ENCODE results near the gene CCDC80. TPM values are rescaled to one million over a fixed set of nuclear protein-coding genes. Genes with fewer than 3 reads are reported as not detected.
A peak's percentile ranks its signal among the peaks of the same experiment; 100 is the strongest.

CCDC80 gene
- total RNA-seq, 4 donors from 2014 or later: 29.7 to 207 (median 120) TPM

DNA sequence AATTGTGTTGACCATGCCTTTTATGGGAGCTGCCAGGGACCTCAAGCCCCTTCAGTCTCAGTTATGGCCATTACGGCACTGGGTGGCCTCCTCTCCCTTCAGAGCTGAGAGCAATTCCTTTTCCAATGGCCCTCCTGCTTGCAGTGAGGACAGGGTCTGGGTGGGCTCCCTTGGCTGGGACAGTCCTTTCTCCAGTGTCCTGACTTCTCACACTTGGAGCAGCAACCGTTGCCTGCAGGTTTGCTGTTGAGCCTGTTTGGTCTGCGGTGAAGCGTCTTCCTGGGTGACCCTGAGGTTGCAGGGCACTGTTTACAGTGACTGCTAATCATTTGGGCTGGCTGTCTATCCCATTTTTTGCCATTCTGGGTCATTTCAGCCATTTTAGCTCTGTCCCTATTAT, 3.5 kb upstream of the CCDC80 start:
- no peak for DNase-seq
- no peak for TF ChIP-seq POLR2A (IDR thresholded peaks at IDR 0.05)
- TF ChIP-seq CTCF (IDR thresholded peaks at IDR 0.05): no peak
- Histone ChIP-seq H3K4me1 (peaks cover 4 to 7% of the 10 kb centered on the region in 2 donors), H3K27ac (no peak overlapping the region), H3K27me3 (no peaks in the 10 kb centered on the region), H3K36me3 (no peaks in the 10 kb centered on the region), H3K9me3 (no peaks in the 10 kb centered on the region), H3K4me3 (no peak overlapping the region)
- intact Hi-C loops (cut with DNase I; ENCODE audit: low total_unique reads): loop anchor here (5.0 kb wide), 1 partner anchor 168 kb away; no protein-coding TSS in a partner anchor

GRCh38 chr3:112643621-112644240, 2.8 kb upstream of the CCDC80 start:
- Histone ChIP-seq H3K27me3 (no peaks in the 10 kb centered on the region), H3K4me1 (peaks cover 4 to 7% of the 10 kb centered on the region in 2 donors), H3K9me3 (no peaks in the 10 kb centered on the region), H3K36me3 (no peaks in the 10 kb centered on the region), H3K27ac (peak overlapping the region; percentile 86 to 92), H3K4me3 (no peak overlapping the region)
- intact Hi-C loops (cut with DNase I; ENCODE audit: low total_unique reads): loop anchor here (5.0 kb wide), 1 partner anchor 169 kb away; no protein-coding TSS in a partner anchor
- TF ChIP-seq CTCF (IDR thresholded peaks at IDR 0.05): no peak
- no peak for TF ChIP-seq POLR2A (IDR thresholded peaks at IDR 0.05)
- no peak for DNase-seq

- Histone ChIP-seq H3K27me3 (no peaks in the 10 kb centered on the region), H3K4me3 (no peak overlapping the region), H3K9me3 (no peaks in the 10 kb centered on the region), H3K36me3 (no peaks in the 10 kb centered on the region), H3K27ac (peak overlapping the region; percentile 86 to 92), H3K4me1 (peaks cover 4 to 7% of the 10 kb centered on the region in 2 donors)
- no peak for TF ChIP-seq POLR2A (IDR thresholded peaks at IDR 0.05)
- TF ChIP-seq CTCF (IDR thresholded peaks at IDR 0.05): peak; percentile 81 to 93 (median 88)
- peak; percentile 87 to 92 for DNase-seq
- intact Hi-C loops (cut with DNase I; ENCODE audit: low total_unique reads): loop anchor here (5.0 kb wide), 1 partner anchor 169 kb away; no protein-coding TSS in a partner anchor
These were observed 2.1 kb upstream of the CCDC80 start for GRCh38 chr3:112642912-112643506.

- DNase-seq: peak; percentile 34 to 59
- H3K9me3 ChIP-seq: no peaks in the 10 kb centered on the region
- peak overlapping the region; percentile 35 to 62 for H3K4me3 ChIP-seq
- no peaks in the 10 kb centered on the region for H3K27me3 ChIP-seq
- H3K36me3 ChIP-seq: no peaks in the 10 kb centered on the region
- intact Hi-C loops (cut with DNase I; ENCODE audit: low total_unique reads): loop anchor here (5.0 kb wide), 1 partner anchor 172 kb away; no protein-coding TSS in a partner anchor
- peak overlapping the region; percentile 86 to 92 for H3K27ac ChIP-seq
- H3K4me1 ChIP-seq: peaks cover 4 to 7% of the 10 kb centered on the region in 2 donors
- TF ChIP-seq CTCF (IDR thresholded peaks at IDR 0.05) (no peak), POLR2A (IDR thresholded peaks at IDR 0.05) (no peak)
These were observed 540 bp downstream of the CCDC80 start for GRCh38 chr3:112640276-112640929.
